SU-DHL-6 (cell line): ENCODE results near the gene CFAP58.

Experiments used
- H2AFZ ChIP-seq: fragments of 200-600 bp; sonication (generic); 2 replicates; pipeline ENCODE4 v1.6.1; 2014; ENCODE audit warnings: low read depth, mild to moderate bottlenecking, moderate library complexity, mixed read lengths, antibody characterized with exemption, low read length; ENCODE audit not compliant: severe bottlenecking
- H3F3A ChIP-seq: fragments of 200-600 bp; shearing (Covaris generic); 2 replicates; pipeline ENCODE4 v1.6.0; 2016; ENCODE audit warnings: antibody characterized with exemption, mild to moderate bottlenecking; ENCODE audit not compliant: insufficient read depth
- H3K27ac ChIP-seq: fragments of 200-600 bp; sonication (generic); 2 replicates; pipeline ENCODE4 v1.5.1; 2016; ENCODE audit warnings: low read depth, mild to moderate bottlenecking, low read length, moderate library complexity, mixed read lengths
- H3K27me3 ChIP-seq: fragments of 200-600 bp; sonication (generic), shearing (Covaris generic); 2 replicates; pipeline ENCODE4 v1.6.0; 2014; ENCODE audit warnings: mild to moderate bottlenecking, low read length
- H3K36me3 ChIP-seq: fragments of 200-600 bp; sonication (generic); 2 replicates; pipeline ENCODE4 v1.6.1; 2014; ENCODE audit warnings: mild to moderate bottlenecking, low read length, mixed read lengths
- H3K4me2 ChIP-seq: fragments of 300-600, 200-600 bp; shearing (Covaris generic), sonication (generic); 2 replicates; pipeline ENCODE4 v1.6.0; 2014; ENCODE audit warnings: low read length, low read depth, mild to moderate bottlenecking; ENCODE audit not compliant: poor library complexity, severe bottlenecking
- H3K4me3 ChIP-seq: fragments of 200-600 bp; sonication (generic); 2 replicates; pipeline ENCODE4 v1.5.1; 2014; ENCODE audit warnings: antibody characterized with exemption, low read length, mild to moderate bottlenecking, mixed read lengths; ENCODE audit not compliant: insufficient read depth, poor library complexity, severe bottlenecking
- H3K79me2 ChIP-seq: fragments of 200-600 bp; sonication (generic); 2 replicates; pipeline ENCODE4 v1.6.1; 2014; ENCODE audit warnings: mild to moderate bottlenecking, low read length, moderate library complexity; ENCODE audit not compliant: insufficient read depth
- H3K9ac ChIP-seq: fragments of 200-600 bp; sonication (generic); 2 replicates; pipeline ENCODE4 v1.7.0; 2014; ENCODE audit warnings: mild to moderate bottlenecking, low read length
- H3K9me2 ChIP-seq: fragments of 200-600 bp; sonication (generic); replicated peaks from 2 replicates; pipeline ENCODE4 v1.6.1; 2014; ENCODE audit warnings: low read length; ENCODE audit not compliant: insufficient read depth
- H3K9me3 ChIP-seq: fragments of 200-600 bp; sonication (generic); 2 replicates; pipeline ENCODE4 v1.6.1; 2014; ENCODE audit warnings: low read length, mixed read lengths; ENCODE audit not compliant: insufficient read depth
- H4K20me1 ChIP-seq: fragments of 200-600 bp; sonication (generic); 2 replicates; pipeline ENCODE4 v1.6.1; 2014; ENCODE audit warnings: low read depth, mild to moderate bottlenecking, antibody characterized with exemption, low read length, moderate library complexity, mixed read lengths
- EZH2phosphoT487 ChIP-seq: fragments of 200-600 bp; sonication (generic), shearing (Covaris generic); conservative IDR thresholded peaks from 2 replicates; pipeline ENCODE4 v1.6.1; 2018; ENCODE audit warnings: mild to moderate bottlenecking, antibody characterized with exemption, low read length, moderate library complexity, mixed read lengths
- TF ChIP-seq, protein P1 (sequence below): fragments of 200-600 bp; sonication (generic); IDR thresholded peaks from one replicate; pipeline ENCODE4 v1.5.1; 2017; ENCODE audit warnings: antibody characterized with exemption, mild to moderate bottlenecking, low read length, moderate library complexity; ENCODE audit not compliant: insufficient read depth, poor library complexity, severe bottlenecking

Gene CFAP58

DNA sequence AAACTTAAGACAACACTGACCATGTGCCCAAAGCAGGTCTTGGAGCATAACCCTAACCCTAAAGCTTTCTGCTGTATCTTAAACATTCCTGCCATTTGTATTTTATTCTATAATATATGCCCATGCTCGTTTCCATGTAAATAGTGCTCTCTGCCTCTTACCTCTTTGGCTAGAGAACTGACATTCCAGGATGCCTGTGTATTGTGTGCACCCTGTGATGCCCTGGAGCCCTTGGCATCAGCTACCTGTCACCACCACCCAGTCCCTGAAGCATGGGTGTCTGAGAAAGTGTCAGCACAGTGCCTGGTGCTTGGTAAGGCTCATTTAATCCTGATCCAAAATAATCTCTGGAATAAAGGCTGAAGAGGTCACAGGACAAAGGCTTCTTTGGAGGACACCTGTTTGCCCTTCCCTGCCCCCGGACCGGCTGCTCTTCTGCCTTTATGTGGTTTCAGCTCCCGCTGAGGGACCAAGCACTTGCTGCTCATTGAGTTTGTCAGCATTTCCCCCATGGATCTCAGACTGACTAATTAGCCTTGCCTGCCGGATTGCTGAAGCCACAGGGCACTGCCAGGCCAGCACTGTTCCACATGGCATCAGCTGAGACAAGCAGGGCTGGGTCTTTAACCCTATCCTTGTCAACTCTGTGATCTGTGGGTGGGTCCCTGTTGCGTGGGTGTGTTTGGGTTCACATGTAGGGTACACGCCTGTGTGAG lies 148.4 kb downstream of the CFAP58 start:
- Histone ChIP-seq H3K9me2 (no peaks in the 10 kb centered on the region), H2AFZ (no peak overlapping the region), H3K36me3 (no peaks in the 10 kb centered on the region), H3K9ac (no peak overlapping the region), H3K4me2 (no peak overlapping the region), H3K4me3 (no peak overlapping the region), H3K79me2 (no peaks in the 10 kb centered on the region), H3F3A (no peaks in the 10 kb centered on the region), H4K20me1 (no peaks in the 10 kb centered on the region), H3K27ac (no peak overlapping the region), H3K9me3 (no peaks in the 10 kb centered on the region), H3K27me3 (no peaks in the 10 kb centered on the region)
- TF ChIP-seq, protein P1, sequence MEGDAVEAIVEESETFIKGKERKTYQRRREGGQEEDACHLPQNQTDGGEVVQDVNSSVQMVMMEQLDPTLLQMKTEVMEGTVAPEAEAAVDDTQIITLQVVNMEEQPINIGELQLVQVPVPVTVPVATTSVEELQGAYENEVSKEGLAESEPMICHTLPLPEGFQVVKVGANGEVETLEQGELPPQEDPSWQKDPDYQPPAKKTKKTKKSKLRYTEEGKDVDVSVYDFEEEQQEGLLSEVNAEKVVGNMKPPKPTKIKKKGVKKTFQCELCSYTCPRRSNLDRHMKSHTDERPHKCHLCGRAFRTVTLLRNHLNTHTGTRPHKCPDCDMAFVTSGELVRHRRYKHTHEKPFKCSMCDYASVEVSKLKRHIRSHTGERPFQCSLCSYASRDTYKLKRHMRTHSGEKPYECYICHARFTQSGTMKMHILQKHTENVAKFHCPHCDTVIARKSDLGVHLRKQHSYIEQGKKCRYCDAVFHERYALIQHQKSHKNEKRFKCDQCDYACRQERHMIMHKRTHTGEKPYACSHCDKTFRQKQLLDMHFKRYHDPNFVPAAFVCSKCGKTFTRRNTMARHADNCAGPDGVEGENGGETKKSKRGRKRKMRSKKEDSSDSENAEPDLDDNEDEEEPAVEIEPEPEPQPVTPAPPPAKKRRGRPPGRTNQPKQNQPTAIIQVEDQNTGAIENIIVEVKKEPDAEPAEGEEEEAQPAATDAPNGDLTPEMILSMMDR, result no peak
- TF ChIP-seq EZH2phosphoT487, result no peak

DNA sequence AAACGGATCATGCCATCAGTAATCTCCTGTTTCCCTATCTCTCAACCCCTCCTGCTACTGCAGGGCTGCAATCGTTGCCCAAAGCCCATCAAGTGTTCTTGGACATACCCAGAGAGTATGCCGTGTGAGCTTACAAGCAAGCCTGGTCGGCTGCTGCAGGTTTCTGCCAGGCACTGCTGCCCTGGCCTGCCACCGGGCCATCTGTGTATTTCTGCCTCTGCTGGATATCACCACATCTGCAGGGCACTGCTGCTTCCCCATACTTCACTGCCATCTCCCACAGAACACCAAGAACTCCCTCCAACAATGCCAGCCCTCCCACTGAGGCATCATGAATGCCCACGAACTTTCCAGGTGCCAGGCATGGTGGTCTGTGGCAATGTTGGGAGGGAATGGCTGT lies 149.3 kb downstream of the CFAP58 start:
- H3K27me3 ChIP-seq, result no peaks in the 10 kb centered on the region
- no peak overlapping the region for H3K9ac ChIP-seq
- TF ChIP-seq EZH2phosphoT487, result no peak
- TF ChIP-seq, protein P1, result no peak
- no peak overlapping the region for H3K4me2 ChIP-seq
- no peaks in the 10 kb centered on the region for H3K9me3 ChIP-seq
- H3F3A ChIP-seq, result no peaks in the 10 kb centered on the region
- H2AFZ ChIP-seq, result no peak overlapping the region
- no peak overlapping the region for H3K4me3 ChIP-seq
- no peaks in the 10 kb centered on the region for H3K9me2 ChIP-seq
- H3K36me3 ChIP-seq, result no peaks in the 10 kb centered on the region
- no peaks in the 10 kb centered on the region for H3K79me2 ChIP-seq
- no peak overlapping the region for H3K27ac ChIP-seq
- no peaks in the 10 kb centered on the region for H4K20me1 ChIP-seq
